DOHH2 (cell line): ENCODE data around the gene ZFP92.

Experiments
- EZH2phosphoT487 ChIP-seq: fragments of 200-600 bp; sonication (generic); IDR thresholded peaks from 2 replicates; pipeline ENCODE4 v1.6.1; 2017; ENCODE audit warnings: borderline replicate concordance, mild to moderate bottlenecking, antibody characterized with exemption, low read length, moderate library complexity, mixed read lengths
- TF ChIP-seq, protein P1 (sequence below): fragments of 200-600 bp; sonication (generic); IDR thresholded peaks from one replicate; pipeline ENCODE4 v1.5.1; 2014; ENCODE audit warnings: antibody characterized with exemption, mild to moderate bottlenecking, low read depth, low read length; ENCODE audit not compliant: poor library complexity, severe bottlenecking

DNA sequence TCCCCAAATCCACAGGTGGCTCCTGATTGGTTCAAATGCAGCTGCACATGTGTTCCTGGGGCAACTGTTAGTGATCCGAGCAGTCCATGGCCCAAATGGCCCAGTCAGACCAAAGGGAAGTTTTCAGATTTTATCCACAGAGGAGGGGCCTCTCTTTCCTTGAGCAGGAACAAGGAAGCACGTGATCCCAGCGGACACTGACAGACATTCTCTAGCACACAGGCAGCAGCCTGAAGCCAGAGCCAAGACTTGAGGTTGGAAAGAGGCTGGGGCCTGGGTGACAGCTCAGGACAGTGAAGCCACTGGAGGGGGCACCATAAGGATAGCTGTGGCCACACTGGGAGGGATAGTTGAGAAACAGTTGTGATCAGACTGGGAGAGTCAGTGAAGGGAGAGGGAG, 3.5 kb upstream of the ZFP92 start:
- TF ChIP-seq, protein P1, sequence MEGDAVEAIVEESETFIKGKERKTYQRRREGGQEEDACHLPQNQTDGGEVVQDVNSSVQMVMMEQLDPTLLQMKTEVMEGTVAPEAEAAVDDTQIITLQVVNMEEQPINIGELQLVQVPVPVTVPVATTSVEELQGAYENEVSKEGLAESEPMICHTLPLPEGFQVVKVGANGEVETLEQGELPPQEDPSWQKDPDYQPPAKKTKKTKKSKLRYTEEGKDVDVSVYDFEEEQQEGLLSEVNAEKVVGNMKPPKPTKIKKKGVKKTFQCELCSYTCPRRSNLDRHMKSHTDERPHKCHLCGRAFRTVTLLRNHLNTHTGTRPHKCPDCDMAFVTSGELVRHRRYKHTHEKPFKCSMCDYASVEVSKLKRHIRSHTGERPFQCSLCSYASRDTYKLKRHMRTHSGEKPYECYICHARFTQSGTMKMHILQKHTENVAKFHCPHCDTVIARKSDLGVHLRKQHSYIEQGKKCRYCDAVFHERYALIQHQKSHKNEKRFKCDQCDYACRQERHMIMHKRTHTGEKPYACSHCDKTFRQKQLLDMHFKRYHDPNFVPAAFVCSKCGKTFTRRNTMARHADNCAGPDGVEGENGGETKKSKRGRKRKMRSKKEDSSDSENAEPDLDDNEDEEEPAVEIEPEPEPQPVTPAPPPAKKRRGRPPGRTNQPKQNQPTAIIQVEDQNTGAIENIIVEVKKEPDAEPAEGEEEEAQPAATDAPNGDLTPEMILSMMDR: no peak
- no peak for TF ChIP-seq EZH2phosphoT487
